HepG2 (cell line): ENCODE measurements around the gene LILRB4. TPM values are rescaled to one million over a fixed set of nuclear protein-coding genes. Genes with fewer than 3 reads are reported as not detected.
A peak's percentile ranks its signal among the peaks of the same experiment; 100 is the strongest.

ENCODE experiments used
- AKAP8 ChIP-seq: sonication (generic); formaldehyde crosslinking; IDR thresholded peaks from 2 replicates; pipeline ENCODE4 v1.5.1; 2020; ENCODE audit warnings: mild to moderate bottlenecking, missing genetic modification reagents
- BORCS8-MEF2B ChIP-seq: sonication (generic); formaldehyde crosslinking; IDR thresholded peaks from 2 replicates; pipeline ENCODE4 v1.8.0; 2022; ENCODE audit warnings: mild to moderate bottlenecking, missing genetic modification reagents
- CBX2 ChIP-seq, 2 experiments: fragments of 200-600 bp in 1 of 2; sonication (generic); formaldehyde crosslinking in 1 of 2; IDR thresholded peaks; 2 replicates each; pipeline versions ENCODE4 v1.7.0 to v1.8.1; 2018 to 2022; ENCODE audit warnings: low read depth in 2 of 2, low read length in 1 of 2, mild to moderate bottlenecking in 1 of 2, missing genetic modification reagents in 1 of 2
- HNRNPUL1 ChIP-seq: fragments of 200-400 bp; formaldehyde crosslinking; IDR thresholded peaks from 2 replicates; pipeline ENCODE4 v1.6.1; 2017; ENCODE audit warnings: low read depth, mild to moderate bottlenecking, low read length, moderate library complexity
- ISX ChIP-seq: sonication (generic); formaldehyde crosslinking; conservative IDR thresholded peaks from 2 replicates; pipeline ENCODE4 v1.5.0; 2020; ENCODE audit warnings: missing genetic modification reagents
- KMT2B ChIP-seq: IDR thresholded peaks from 2 replicates; pipeline ENCODE4 v1.6.1; 2016; ENCODE audit warnings: missing genetic modification reagents, missing compliant biosample characterization
- NFIB ChIP-seq: sonication (generic); formaldehyde crosslinking; IDR thresholded peaks from 2 replicates; pipeline ENCODE4 v1.9.0; 2021; ENCODE audit warnings: missing genetic modification reagents, mild to moderate bottlenecking, borderline replicate concordance
- PLRG1 ChIP-seq: fragments of 450-650 bp; conservative IDR thresholded peaks from 2 replicates; pipeline ENCODE4 v1.6.1; 2016
- SNAPC4 ChIP-seq: sonication (generic); formaldehyde crosslinking; IDR thresholded peaks from 2 replicates; pipeline ENCODE4 v1.4.0; 2020; ENCODE audit warnings: mild to moderate bottlenecking, missing genetic modification reagents
- SOX6 ChIP-seq, 2 experiments: fragments of 450-650 bp in 1 of 2; sonication (generic) in 1 of 2; formaldehyde crosslinking in 1 of 2; IDR thresholded peaks; 2 replicates each; pipeline versions ENCODE4 v1.4.0 to v1.6.1; 2017 to 2020; ENCODE audit warnings: antibody characterized with exemption in 1 of 2, mild to moderate bottlenecking in 1 of 2, missing genetic modification reagents in 1 of 2
- TCF7L2 ChIP-seq: IDR thresholded peaks from 2 replicates; pipeline ENCODE4 v1.6.1; 2011; ENCODE audit warnings: mild to moderate bottlenecking, low read depth, low read length, moderate library complexity
- ZC3H13 ChIP-seq: sonication (generic); formaldehyde crosslinking; IDR thresholded peaks from 2 replicates; pipeline ENCODE4 v1.8.1; 2023; ENCODE audit warnings: mild to moderate bottlenecking, missing genetic modification reagents, moderate library complexity
- ZFP41 ChIP-seq: sonication (generic); formaldehyde crosslinking; IDR thresholded peaks from 2 replicates; pipeline ENCODE4 v1.4.0; 2020; ENCODE audit warnings: mild to moderate bottlenecking, missing genetic modification reagents, borderline replicate concordance
- ZMYM3 ChIP-seq: sonication (generic); formaldehyde crosslinking; IDR thresholded peaks from 2 replicates; pipeline ENCODE4 v1.5.1; 2020; ENCODE audit warnings: mild to moderate bottlenecking, missing genetic modification reagents
- ZNF232 ChIP-seq: sonication (generic); formaldehyde crosslinking; IDR thresholded peaks from 2 replicates; pipeline ENCODE4 v1.4.0; 2020; ENCODE audit warnings: missing genetic modification reagents, borderline replicate concordance
- ZNF687 ChIP-seq: sonication (generic); formaldehyde crosslinking; IDR thresholded peaks from 2 replicates; pipeline ENCODE4 v1.5.1; 2020; ENCODE audit warnings: mild to moderate bottlenecking, missing genetic modification reagents, moderate library complexity
- ZNF7 ChIP-seq: IDR thresholded peaks from 2 replicates; pipeline ENCODE4 v1.6.1; 2016; ENCODE audit warnings: missing biosample characterization, missing genetic modification reagents
- polyA plus RNA-seq, 8 experiments: library from polyadenylated mRNA; depleted of rRNA in 3 of 8; stranded (reverse) in 7 of 8; unstranded in 1 of 8; fragments of >200 nt; fragmentation: Illumina TruSeq in 4 of 8; extraction: Trizol in 4 of 8; gene quantifications; 2 replicates each; pipeline versions ENCODE4 v1.2.1 to v1.2.3, GENCODE V29; 2011 to 2016; ENCODE audit warnings: low read depth in 4 of 8, missing spikeins in 1 of 8, mixed read lengths in 1 of 8; ENCODE audit not compliant: insufficient read depth in 1 of 8
- total RNA-seq, 5 experiments: library from RNA; depleted of rRNA; stranded (reverse); fragments of >200 nt; fragmentation: Illumina TruSeq; extraction: Trizol; gene quantifications; 2 replicates each; pipeline ENCODE4 v1.2.3, GENCODE V29; 2016; ENCODE audit warnings: low read depth in 1 of 5
- TF ChIP-seq, protein P1 (sequence below): sonication (generic); IDR thresholded peaks from 2 replicates; pipeline ENCODE4 v1.6.1; 2016; ENCODE audit warnings: low read depth, borderline replicate concordance

The LILRB4 gene
- total and polyA plus RNA-seq, 2 of the 13 experiments (the other 11 are each of a cell fraction or from before 2014, with no cell fraction given) = not detected

DNA sequence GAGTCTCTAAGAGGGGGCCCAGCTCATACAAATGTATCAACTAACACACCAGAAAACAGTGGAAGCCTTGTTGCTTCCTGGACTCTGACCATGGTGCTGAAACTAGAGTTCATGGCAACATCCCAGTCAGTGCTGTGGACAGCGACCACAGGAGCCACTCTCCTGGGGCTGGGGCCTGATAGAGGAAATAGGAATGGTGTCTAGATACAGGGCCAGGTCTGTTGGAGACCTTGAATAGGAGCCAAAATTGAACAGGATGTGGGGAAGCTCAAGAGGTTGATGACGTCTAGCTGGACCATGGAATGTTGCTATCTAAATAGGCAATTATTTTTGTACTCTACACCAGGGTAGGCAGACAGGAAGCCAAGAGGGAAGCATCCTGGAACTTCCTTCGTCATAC lies 21.7 kb downstream of the LILRB4 start (continued):
- TF ChIP-seq ZNF7 = 0 out of 2 replicates have a peak, but pooled peaks have one; percentile 4
- TF ChIP-seq, protein P1, sequence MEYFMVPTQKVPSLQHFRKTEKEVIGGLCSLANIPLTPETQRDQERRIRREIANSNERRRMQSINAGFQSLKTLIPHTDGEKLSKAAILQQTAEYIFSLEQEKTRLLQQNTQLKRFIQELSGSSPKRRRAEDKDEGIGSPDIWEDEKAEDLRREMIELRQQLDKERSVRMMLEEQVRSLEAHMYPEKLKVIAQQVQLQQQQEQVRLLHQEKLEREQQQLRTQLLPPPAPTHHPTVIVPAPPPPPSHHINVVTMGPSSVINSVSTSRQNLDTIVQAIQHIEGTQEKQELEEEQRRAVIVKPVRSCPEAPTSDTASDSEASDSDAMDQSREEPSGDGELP = no peak
- peak; percentile 87; the same call in 1 of the 2 replicates for TF ChIP-seq ISX
- TF ChIP-seq ZNF687 = no peak
- no peak for TF ChIP-seq AKAP8 (CRISPR knock-in tag)
- TF ChIP-seq ZC3H13 (CRISPR knock-in tag) = no peak
- TF ChIP-seq BORCS8-MEF2B (CRISPR knock-in tag) = 0 out of 2 replicates have a peak, but pooled peaks have one; percentile 57
- no peak for TF ChIP-seq SNAPC4 (CRISPR knock-in tag)
- TF ChIP-seq ZNF232 = peak; percentile 95
- no peak for TF ChIP-seq PLRG1
- TF ChIP-seq TCF7L2 = no peak
- 0 out of 2 replicates have a peak, but pooled peaks have one; percentile 50 for TF ChIP-seq KMT2B
- no peak for TF ChIP-seq ZFP41 (CRISPR knock-in tag)
- no peak for TF ChIP-seq ZMYM3
- no peak for TF ChIP-seq CBX2 (IDR thresholded peaks at IDR 0.05; ENCODE audit: low read depth, low read length)
- TF ChIP-seq CBX2 (CRISPR knock-in tag; IDR thresholded peaks at IDR 0.05; ENCODE audit: low read depth) = no peak
- TF ChIP-seq HNRNPUL1 = no peak
- TF ChIP-seq SOX6 (IDR thresholded peaks at IDR 0.05) = no peak
- TF ChIP-seq SOX6 (CRISPR knock-in tag; IDR thresholded peaks at IDR 0.05) = no peak
- TF ChIP-seq NFIB = no peak
